Liver (tissue), 9 donors: Measurements from ENCODE around the gene BOLA1. TPM values are rescaled to one million over a fixed set of nuclear protein-coding genes. Genes with fewer than 3 reads are reported as not detected.

Source experiments
- DNase-seq: peaks from one replicate; pipeline ENCODE4 v3.0.0-alpha.2; 2017; ENCODE audit warnings: low spot score
- H3K27ac ChIP-seq, 2 donors: one replicate each; pipeline ENCODE4 v1.7.0; 2013; ENCODE audit warnings: inconsistent platforms in 2 of 2, low read length in 2 of 2, control low read depth in 1 of 2, low read depth in 1 of 2, mild to moderate bottlenecking in 1 of 2
- H3K27me3 ChIP-seq, 4 donors: one replicate each; pipeline versions ENCODE4 v1.6.1 to v1.7.0; 2013; ENCODE audit warnings: low read length in 3 of 4, inconsistent platforms in 1 of 4, mild to moderate bottlenecking in 1 of 4, moderate library complexity in 1 of 4; ENCODE audit not compliant: control insufficient read depth in 4 of 4, insufficient read depth in 4 of 4
- H3K36me3 ChIP-seq, 4 donors: one replicate each; pipeline versions ENCODE4 v1.6.1 to v1.7.0; 2013; ENCODE audit warnings: low read length in 3 of 4, mild to moderate bottlenecking in 3 of 4, low read depth in 1 of 4, moderate library complexity in 1 of 4; ENCODE audit not compliant: control insufficient read depth in 4 of 4, insufficient read depth in 3 of 4
- H3K4me1 ChIP-seq, 4 donors: one replicate each; pipeline versions ENCODE4 v1.6.1 to v1.7.0; 2013; ENCODE audit warnings: low read length in 3 of 4, mild to moderate bottlenecking in 3 of 4, moderate library complexity in 1 of 4; ENCODE audit not compliant: control insufficient read depth in 4 of 4, insufficient read depth in 4 of 4
- H3K4me3 ChIP-seq, 3 donors: one replicate each; pipeline versions ENCODE4 v1.6.1 to v1.7.0; 2013; ENCODE audit warnings: low read length in 3 of 3, control low read depth in 1 of 3, low read depth in 1 of 3, mild to moderate bottlenecking in 1 of 3
- H3K9ac ChIP-seq, 2 donors: one replicate each; pipeline ENCODE4 v1.7.0; 2013; ENCODE audit warnings: low read length in 2 of 2, mild to moderate bottlenecking in 2 of 2, moderate library complexity in 2 of 2, control low read depth in 1 of 2, low read depth in 1 of 2
- H3K9me3 ChIP-seq, 4 donors: one replicate each; pipeline versions ENCODE4 v1.6.1 to v1.7.0; 2013; ENCODE audit warnings: low read length in 3 of 4; ENCODE audit not compliant: control insufficient read depth in 4 of 4
- EGR1 ChIP-seq, 2 donors: IDR thresholded peaks; 2 replicates each; pipeline ENCODE4 v1.6.1; 2016 to 2018; ENCODE audit warnings: antibody characterized with exemption in 2 of 2, low read depth in 2 of 2
- FOXA1 ChIP-seq: IDR thresholded peaks from 2 replicates; pipeline ENCODE4 v1.6.1; 2016; ENCODE audit warnings: antibody characterized with exemption
- FOXA2 ChIP-seq: IDR thresholded peaks from 2 replicates; pipeline ENCODE4 v1.6.1; 2016; ENCODE audit warnings: antibody characterized with exemption
- HNF4G ChIP-seq: IDR thresholded peaks from 2 replicates; pipeline ENCODE4 v1.6.1; 2016; ENCODE audit warnings: antibody characterized with exemption
- MAX ChIP-seq: IDR thresholded peaks from 2 replicates; pipeline ENCODE4 v1.6.1; 2016; ENCODE audit warnings: antibody characterized with exemption
- RAD21 ChIP-seq, 2 donors: IDR thresholded peaks; 2 replicates each; pipeline ENCODE4 v1.6.1; 2016; ENCODE audit warnings: antibody characterized with exemption in 2 of 2, mild to moderate bottlenecking in 2 of 2
- REST ChIP-seq: IDR thresholded peaks from 2 replicates; pipeline ENCODE4 v1.6.1; 2016; ENCODE audit warnings: antibody characterized with exemption, mild to moderate bottlenecking
- RXRA ChIP-seq, 2 donors: IDR thresholded peaks; 2 replicates each; pipeline ENCODE4 v1.6.1; 2017 to 2018; ENCODE audit warnings: antibody characterized with exemption in 2 of 2, mild to moderate bottlenecking in 1 of 2
- SP1 ChIP-seq: IDR thresholded peaks from 2 replicates; pipeline ENCODE4 v1.6.1; 2018; ENCODE audit warnings: antibody characterized with exemption, mild to moderate bottlenecking
- YY1 ChIP-seq: IDR thresholded peaks from 2 replicates; pipeline ENCODE4 v1.6.1; 2016; ENCODE audit warnings: antibody characterized with exemption, mild to moderate bottlenecking
- WGBS: extraction: QIAGEN DNeasy Blood & Tissue Kit; methylation state at CpG from one replicate; pipeline ENCODE4 v1.1.7; 2013; 5-methylcytosine and 5-hydroxymethylcytosine counted together
- polyA plus RNA-seq, 2 donors: library from polyadenylated mRNA; stranded (reverse) in 1 of 2; unstranded in 1 of 2; fragments of 200-250 nt in 1 of 2; fragments of >200 nt in 1 of 2; fragmentation: Nextera tagmentation in 1 of 2; extraction: Ambion mirVana in 1 of 2; gene quantifications; one replicate each; pipeline versions ENCODE4 v1.2.1 to v1.2.3, GENCODE V29; 2013 to 2015
- total RNA-seq, 2 donors: library from RNA; depleted of rRNA; stranded (reverse); fragments of >200 nt; gene quantifications; one replicate each; pipeline ENCODE4 v1.2.3, GENCODE V29; 2014
- TF ChIP-seq, protein P1 (sequence below): fragments of 150-350 bp; IDR thresholded peaks from 2 replicates; pipeline ENCODE4 v1.5.1; 2017; ENCODE audit warnings: improper control_type of control experiment, low read depth, low read length; ENCODE audit not compliant: missing input control
- TF ChIP-seq, protein P2 (sequence below): IDR thresholded peaks from 2 replicates; pipeline ENCODE4 v1.6.1; 2016; ENCODE audit warnings: antibody characterized with exemption
- TF ChIP-seq, protein P3 (sequence below): IDR thresholded peaks from 2 replicates; pipeline ENCODE4 v1.6.1; 2016; ENCODE audit warnings: antibody characterized with exemption
- donor health status: healthy.
- donor health status: healthy.
- donor health status: healthy.
- donor health status: healthy.
- donor health status: healthy.

Gene BOLA1
- total and polyA plus RNA-seq, 4 donors: 10.2 to 22.1 (median 11.6) TPM

DNA sequence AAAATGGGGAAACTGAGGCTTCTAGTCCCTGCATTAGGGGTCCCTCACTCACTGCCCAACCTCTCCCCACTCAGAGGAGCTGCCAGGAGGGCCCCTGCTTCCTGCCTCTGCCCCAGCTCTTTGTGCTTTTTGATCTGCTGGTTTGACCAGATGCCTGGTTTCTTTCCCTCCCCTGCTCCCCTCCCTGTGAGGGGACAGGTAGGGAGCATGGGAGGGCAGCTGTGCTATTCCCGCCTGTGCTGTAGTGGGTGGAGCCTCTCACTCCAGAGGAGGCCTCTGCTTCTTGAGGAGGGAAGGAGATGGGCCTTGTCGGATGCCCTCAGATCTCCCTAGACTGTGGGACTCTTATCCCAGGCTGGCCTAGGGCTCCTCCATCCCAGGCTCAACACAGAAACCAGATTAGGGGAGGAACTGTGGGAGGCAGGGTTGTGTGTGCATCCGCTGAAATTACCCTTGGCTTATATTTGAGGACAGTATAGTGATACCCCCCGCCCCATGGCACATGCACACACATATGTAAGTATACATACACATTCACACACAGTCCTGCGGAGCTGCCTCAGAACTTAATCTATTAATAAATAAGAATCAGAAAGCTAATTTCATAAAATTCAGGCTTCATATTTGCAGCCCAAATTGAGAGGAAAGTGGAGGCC, 4.6 kb downstream of the BOLA1 start (continued):
- TF ChIP-seq, protein P1, sequence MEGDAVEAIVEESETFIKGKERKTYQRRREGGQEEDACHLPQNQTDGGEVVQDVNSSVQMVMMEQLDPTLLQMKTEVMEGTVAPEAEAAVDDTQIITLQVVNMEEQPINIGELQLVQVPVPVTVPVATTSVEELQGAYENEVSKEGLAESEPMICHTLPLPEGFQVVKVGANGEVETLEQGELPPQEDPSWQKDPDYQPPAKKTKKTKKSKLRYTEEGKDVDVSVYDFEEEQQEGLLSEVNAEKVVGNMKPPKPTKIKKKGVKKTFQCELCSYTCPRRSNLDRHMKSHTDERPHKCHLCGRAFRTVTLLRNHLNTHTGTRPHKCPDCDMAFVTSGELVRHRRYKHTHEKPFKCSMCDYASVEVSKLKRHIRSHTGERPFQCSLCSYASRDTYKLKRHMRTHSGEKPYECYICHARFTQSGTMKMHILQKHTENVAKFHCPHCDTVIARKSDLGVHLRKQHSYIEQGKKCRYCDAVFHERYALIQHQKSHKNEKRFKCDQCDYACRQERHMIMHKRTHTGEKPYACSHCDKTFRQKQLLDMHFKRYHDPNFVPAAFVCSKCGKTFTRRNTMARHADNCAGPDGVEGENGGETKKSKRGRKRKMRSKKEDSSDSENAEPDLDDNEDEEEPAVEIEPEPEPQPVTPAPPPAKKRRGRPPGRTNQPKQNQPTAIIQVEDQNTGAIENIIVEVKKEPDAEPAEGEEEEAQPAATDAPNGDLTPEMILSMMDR: no peak
- no peak for TF ChIP-seq EGR1 (IDR thresholded peaks at IDR 0.05; ENCODE audit: low read depth in 2 of 2)

DNA sequence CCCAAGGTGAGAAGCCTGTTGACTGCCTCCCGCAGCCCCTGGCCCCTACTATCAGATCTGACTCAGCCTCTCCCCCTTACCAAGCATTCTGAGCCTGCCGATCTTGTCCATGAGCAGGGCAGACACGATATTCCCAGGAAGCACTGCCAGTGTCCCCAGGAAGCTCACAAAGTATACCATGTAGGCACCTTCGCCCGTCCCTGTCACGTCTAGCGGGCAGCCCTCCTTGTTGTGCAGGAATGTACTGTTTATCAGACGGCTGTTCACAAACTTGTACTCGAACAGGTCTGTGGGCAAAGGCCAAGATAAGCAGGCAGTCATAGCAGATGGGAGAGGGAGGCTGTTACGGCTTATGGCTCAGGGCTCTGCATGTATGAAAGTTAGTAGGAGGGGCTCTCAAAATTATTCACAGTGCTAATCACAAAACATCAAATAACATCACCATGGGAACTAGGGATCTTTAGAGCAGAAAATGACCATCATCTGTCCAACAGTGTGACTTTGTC, 7.3 kb downstream of the BOLA1 start:
- H3K27me3 ChIP-seq: no peaks in the 10 kb centered on the region
- H3K9ac ChIP-seq: no peak overlapping the region
- 65% methylated on average over 10 of the region's 10 CpGs for WGBS
- no peak overlapping the region for H3K4me3 ChIP-seq
- no peaks in the 10 kb centered on the region for H3K4me1 ChIP-seq
- no peak for TF ChIP-seq FOXA2
- no peak for TF ChIP-seq RXRA (IDR thresholded peaks at IDR 0.05)
- TF ChIP-seq FOXA1: no peak
- no peak for TF ChIP-seq SP1
- TF ChIP-seq, protein P2, sequence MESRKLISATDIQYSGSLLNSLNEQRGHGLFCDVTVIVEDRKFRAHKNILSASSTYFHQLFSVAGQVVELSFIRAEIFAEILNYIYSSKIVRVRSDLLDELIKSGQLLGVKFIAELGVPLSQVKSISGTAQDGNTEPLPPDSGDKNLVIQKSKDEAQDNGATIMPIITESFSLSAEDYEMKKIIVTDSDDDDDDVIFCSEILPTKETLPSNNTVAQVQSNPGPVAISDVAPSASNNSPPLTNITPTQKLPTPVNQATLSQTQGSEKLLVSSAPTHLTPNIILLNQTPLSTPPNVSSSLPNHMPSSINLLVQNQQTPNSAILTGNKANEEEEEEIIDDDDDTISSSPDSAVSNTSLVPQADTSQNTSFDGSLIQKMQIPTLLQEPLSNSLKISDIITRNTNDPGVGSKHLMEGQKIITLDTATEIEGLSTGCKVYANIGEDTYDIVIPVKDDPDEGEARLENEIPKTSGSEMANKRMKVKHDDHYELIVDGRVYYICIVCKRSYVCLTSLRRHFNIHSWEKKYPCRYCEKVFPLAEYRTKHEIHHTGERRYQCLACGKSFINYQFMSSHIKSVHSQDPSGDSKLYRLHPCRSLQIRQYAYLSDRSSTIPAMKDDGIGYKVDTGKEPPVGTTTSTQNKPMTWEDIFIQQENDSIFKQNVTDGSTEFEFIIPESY: no peak
- TF ChIP-seq, protein P3, sequence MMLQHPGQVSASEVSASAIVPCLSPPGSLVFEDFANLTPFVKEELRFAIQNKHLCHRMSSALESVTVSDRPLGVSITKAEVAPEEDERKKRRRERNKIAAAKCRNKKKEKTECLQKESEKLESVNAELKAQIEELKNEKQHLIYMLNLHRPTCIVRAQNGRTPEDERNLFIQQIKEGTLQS: no peak
- TF ChIP-seq MAX: no peak
- TF ChIP-seq HNF4G: no peak
- no peak for TF ChIP-seq YY1
- TF ChIP-seq, protein P1: no peak
- TF ChIP-seq REST: no peak
- no peak for TF ChIP-seq RAD21 (IDR thresholded peaks at IDR 0.05)
- H3K36me3 ChIP-seq: no peaks in the 10 kb centered on the region
- no peaks in the 10 kb centered on the region for H3K9me3 ChIP-seq
- H3K27ac ChIP-seq: no peak overlapping the region
- no peak for DNase-seq
